ENCODE measurements around the gene CTBP2.
"Not testable (repeated sequence)": the region's sequence is repeated elsewhere in the genome, so short reads cannot be mapped to it uniquely, and the experiment has no call there.

The CTBP2 gene

DNA sequence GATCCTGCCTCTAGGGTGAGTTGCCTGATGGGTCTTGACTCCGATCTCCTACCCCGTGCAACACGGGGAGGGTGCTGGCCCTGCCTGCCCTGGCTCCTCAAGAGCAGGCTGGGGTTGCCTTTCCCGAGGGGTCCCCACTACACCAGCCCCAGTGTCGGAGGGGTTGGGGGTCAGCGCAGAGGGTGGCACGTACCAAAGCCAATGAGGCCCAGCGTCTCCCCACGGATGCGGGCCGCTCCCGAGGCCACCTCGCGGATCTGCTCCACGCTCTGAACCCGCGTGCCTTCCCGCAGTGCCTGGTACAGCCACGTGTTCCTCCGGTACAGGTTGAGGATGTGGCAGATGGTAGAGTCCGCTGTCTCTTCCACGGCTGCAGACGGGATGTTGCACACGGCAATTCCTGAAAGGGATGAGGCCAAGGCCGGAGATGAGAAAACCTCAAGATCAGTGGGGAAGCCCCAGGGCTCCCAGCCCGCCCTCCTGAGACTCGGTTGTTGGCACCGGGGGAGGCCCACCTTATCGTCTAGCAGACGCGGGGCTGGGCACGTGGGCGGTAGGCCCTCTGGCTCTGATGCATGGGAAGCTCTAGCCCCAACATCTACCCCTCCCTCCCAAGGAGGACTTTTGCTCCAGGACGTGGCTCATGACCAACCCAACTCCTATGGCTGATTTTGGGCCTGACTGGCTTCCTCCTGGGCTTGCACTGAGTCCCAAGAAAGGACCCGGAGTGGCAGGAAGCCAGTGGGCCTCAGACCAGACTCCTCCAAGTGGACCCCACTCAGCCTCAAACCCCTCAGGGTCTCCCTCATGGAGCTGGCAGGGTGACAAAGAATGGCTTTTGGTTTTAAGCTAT is 162.4 kb downstream of the CTBP2 start:
- no peak for DNase-seq (ENCODE audit: low read depth in 2 of 2)

DNA sequence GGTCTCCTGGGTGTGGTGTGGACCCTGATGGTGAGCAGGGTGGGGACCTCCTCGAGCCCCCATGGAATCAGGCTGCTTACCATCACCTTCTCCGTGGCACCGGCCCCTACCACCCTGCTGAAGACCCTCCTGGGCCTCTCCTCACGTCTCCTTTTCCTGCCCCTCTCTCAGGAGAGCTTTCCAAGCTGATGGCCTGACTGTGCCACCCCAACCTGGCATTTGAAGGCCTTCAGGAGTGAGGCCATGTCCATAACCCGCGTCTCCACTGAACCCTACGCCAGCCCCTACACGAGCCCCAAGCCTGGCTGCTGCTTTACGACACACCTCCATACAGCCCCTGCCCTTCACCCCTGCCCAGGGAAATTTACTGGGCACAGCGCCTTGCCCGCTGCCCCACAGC is 163.1 kb downstream of the CTBP2 start:
- DNase-seq (ENCODE audit: low read depth in 2 of 2), result no peak

DNA sequence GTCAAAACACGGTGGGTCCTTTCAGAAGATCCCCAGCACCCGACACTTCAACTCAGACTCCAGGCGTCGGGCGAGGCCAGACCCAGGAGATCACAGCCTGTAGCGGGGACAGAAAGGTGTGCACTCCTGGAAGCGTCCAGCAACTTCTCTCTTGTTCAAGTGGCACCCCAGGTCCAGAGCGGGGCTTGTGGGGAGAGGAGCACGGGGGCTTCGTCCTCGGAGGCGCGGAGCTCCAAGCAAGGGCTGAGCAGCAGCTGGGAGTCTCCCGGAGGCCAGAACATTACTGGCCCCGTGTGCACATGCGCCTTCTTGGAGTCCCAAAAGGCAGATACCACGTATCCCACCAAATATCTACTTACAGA is 163.5 kb downstream of the CTBP2 start:
- DNase-seq (ENCODE audit: low read depth in 2 of 2), result no peak

DNA sequence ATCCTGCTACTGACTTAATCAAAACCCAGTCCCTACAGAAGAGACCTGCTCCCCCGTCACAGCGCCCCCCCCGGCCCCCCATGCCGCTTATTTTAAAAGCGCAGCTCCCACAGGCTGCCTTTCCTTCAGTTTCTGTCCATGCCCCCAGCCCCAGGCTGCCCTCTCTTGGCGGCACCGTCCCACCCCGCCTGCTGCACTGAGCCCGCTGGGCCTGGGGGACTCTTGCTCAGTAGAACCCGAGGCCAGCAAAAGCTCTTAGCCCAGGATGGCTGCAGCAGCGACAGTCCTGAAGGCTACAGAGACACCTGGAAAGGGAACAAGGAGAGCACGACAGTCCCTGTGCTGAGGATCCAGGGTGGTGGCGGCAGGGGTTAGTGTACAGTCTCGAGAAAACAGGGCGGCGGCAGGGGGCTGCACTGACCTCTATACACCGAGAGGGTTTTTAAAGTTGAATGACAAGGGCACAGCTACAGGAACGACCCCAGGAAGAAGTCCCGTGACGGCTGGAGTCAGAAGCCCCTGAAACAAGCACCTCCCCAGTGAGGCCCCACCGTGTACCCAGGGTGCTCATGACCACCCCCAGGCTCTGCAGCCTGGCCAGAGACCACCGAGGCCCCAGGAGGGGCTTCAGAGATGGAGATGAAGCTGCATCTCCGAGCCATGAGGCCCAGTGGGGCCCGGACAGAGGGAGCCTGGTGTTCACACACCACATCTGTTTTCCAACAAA is 164.1 kb downstream of the CTBP2 start:
- no peak for DNase-seq (ENCODE audit: low read depth in 2 of 2)

GRCh38 chr10:124995605-124996004 is 164.8 kb downstream of the CTBP2 start:
- no peak for DNase-seq (ENCODE audit: low read depth in 2 of 2)

DNA sequence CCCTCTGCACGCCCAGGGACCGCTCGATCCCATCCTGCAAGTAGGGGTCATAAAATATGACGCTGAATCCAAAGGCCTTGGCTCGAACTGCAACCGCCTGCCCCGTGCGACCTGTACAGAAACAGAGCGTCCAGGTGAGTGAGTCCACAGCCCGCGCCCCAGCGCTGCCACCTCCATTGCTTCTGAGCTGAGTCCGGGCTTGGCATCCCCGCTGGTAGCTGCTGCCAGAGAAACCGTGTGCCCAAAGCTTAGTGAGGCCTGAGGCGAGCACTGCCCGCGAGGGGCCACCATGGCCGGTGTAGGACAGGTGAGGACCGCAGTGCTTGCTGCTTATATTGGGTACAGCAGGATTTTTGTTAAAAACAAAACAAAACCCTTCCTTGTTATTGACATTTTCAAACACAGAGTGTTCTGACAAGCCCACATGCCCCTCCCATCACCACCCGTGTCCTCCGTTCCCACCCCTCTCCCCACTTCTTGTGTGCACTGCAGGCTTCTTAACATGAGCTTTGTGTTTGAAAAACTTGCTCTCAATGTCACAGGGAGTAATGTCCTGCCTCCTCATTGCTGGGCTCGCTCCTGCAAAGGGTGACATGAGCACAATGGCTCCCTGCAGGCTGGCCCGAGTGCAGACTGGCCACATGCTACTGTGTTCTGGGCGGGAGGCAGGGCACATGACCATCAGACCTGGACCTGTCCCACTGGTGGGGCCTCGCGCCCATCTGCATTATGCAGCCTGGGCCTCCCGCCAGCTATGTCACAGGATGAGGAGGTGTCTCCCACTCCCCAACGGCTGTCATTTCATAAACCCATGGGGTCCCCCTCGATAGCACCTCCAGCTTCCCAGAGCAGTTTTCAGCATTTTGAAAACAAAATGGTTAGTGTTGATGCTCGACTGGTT is 165.5 kb downstream of the CTBP2 start:
- no peak for DNase-seq (ENCODE audit: low read depth in 2 of 2)

DNA sequence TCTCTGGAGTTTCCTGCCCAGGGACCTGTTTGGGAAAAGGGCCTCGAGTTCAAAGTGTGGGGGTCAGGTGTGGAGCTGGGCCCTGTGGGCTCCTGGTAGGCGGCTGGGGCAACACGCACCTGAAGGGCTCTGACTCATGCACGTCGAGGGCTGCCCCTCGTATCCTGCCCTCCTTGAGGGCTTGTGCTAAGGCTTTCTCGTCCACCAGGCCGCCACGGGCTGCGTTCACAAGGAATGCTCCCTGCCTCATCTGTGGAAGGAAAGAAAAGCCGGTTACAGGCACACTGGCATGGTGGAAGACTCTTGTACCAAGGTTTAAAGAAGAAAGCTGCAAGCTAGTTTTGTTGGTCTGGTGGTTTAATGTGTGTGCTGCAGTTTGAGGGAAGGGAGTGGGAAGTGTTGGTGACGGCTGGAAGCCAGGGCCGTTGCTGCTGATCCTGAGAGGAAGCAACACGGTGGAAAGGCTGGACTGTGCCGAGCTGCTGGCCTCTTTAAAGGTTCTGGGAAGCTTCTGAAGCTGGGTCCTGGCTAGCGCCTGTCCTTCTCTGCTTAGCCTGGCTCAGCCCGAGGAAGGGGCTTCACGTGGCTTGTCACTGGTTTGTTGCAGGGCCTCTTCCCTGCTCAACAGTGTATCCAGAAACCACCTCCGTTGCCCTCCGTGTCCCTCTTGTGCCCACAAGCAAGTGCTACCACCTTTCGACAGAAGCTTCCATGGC is 166.5 kb downstream of the CTBP2 start:
- no peak for DNase-seq (ENCODE audit: low read depth in 2 of 2)

- no peak for DNase-seq (ENCODE audit: low read depth in 2 of 2)
Observed at GRCh38 chr10:124993345-124993708, 167.0 kb downstream of the CTBP2 start.

DNA sequence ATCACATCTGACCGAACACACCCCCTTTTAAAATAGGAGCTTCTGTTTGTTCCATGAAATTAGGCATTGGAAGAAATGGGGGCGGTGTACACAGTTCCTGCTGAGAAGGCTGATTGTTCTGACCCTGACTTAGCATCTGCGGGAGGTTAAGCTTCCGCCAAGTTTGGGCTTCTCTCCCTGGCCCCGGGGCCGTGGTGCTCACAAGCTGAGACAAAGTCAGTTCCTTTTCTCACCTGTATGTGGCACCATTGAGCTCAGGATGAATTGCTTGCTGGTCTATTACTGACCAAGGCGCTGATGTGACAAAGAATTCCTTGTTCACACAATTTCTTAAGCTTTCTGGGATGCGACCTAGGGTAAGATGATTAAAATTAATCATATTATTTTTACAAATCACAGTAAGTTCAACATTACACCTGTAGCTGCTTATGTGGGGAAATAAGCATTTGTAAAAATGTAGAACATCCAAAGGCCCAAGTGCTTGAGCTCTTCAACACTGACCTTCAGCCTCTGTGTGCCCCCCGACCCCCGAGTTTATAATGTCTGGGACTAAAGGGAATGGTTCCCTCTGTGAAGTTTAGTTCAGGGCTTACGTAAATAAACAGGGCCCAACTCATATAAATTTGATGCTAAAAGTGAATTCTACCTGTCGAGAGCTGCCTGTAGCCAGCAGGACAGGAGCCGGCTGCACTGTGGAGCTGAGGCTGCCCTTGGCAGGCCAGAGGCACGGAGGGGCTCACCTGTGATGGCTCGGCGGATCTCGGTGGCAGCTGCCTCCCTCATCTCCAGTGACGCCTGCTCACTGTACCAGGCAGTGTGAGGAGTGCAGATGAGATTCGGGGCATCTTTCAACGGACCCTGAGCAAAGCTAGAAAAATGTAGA is 167.7 kb downstream of the CTBP2 start:
- peak; percentile 18 to 19 for DNase-seq (ENCODE audit: low read depth in 2 of 2)

DNA sequence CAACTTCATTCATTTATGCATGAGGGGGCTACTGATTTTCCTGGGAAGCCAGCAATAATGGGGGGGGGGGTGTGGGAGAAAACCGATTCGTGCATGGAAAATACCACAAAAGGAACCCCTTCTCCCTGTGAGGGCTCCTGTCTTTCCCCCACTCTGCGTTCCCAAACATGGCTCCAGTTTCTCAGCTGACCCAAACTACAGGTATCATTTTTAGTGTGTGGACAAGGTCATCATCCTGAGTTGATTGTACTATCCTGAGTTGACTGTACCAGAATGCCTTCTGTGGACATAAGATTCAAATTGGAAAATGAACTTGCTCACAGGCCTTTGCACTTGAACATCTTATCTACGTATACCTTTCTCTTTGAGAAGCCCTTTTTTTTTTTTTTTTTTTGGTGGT is 168.5 kb downstream of the CTBP2 start:
- DNase-seq (ENCODE audit: low read depth in 2 of 2), result no peak

GRCh38 chr10:124990671-124991625 is 169.4 kb downstream of the CTBP2 start:
- no peak for DNase-seq (ENCODE audit: low read depth in 2 of 2)

- DNase-seq (ENCODE audit: low read depth in 2 of 2), result no peak
Observed at GRCh38 chr10:124989526-124989925, 170.8 kb downstream of the CTBP2 start.

DNA sequence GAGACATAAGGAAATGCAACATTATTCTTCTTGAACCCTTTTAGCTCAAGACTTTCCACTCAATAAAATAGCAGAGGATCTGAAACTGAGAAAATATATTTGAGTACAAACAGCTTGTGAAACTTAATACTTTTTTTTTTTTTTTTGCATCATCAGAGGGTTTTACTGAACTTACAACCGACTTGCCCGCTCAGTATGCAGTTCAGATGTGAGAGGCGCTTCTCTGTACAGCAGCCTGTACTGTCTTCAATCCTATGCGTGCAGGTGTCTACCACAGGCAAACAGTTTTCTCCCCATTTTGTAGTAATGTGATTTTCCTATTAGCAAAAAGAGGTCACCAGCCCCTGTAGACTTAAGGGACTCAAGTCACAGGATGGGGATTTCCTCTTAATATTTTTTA is 171.6 kb downstream of the CTBP2 start:
- not testable (repeated sequence) for DNase-seq (ENCODE audit: low read depth in 2 of 2)

DNA sequence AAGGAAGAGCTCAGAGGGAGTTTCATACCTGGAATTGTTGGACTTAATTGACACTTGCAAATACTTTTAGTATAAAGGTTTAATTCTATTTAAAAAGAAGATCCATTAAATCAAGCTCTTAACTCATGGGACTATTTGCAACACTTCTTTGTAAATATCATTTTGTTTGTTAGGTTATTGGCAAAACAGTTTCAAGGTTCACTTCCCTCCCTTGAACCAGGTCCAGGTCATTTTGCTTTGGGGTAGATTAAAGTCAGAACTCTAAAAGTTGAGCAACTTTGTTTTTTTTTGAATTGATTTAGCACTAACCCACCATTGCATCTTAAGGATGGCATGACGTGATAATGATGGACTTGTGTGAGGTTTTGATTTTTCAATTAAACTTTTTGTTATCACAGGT is 172.6 kb downstream of the CTBP2 start:
- DNase-seq (ENCODE audit: low read depth in 2 of 2), result no peak

- DNase-seq (ENCODE audit: low read depth in 2 of 2), result no peak
Observed at GRCh38 chr10:124985162-124985561, 175.2 kb downstream of the CTBP2 start.

- no peak for DNase-seq (ENCODE audit: low read depth in 2 of 2)
Observed at GRCh38 chr10:124984376-124984775, 176.0 kb downstream of the CTBP2 start.

DNA sequence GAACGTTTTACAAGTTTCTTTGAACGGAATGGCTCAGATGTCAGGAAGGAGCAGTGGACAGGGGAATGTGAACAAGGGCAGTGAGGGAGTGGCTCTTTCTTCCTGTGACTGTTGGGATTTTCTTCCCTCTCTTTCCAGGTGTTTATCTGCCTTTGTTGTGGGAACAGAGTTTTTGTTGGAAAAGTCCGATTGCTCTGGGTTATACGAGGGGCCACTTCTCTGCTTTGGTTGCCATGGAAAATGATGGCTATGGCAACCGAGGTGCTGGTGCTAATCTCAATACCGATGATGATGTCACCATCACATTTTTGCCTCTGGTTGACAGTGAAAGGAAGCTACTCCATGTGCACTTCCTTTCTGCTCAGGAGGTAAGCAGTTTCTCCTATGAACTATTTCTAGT is 177.0 kb downstream of the CTBP2 start:
- DNase-seq (ENCODE audit: low read depth in 2 of 2), result no peak

- no peak for DNase-seq (ENCODE audit: low read depth in 2 of 2)
Observed at GRCh38 chr10:124978376-124978725, 182.0 kb downstream of the CTBP2 start.

DNA sequence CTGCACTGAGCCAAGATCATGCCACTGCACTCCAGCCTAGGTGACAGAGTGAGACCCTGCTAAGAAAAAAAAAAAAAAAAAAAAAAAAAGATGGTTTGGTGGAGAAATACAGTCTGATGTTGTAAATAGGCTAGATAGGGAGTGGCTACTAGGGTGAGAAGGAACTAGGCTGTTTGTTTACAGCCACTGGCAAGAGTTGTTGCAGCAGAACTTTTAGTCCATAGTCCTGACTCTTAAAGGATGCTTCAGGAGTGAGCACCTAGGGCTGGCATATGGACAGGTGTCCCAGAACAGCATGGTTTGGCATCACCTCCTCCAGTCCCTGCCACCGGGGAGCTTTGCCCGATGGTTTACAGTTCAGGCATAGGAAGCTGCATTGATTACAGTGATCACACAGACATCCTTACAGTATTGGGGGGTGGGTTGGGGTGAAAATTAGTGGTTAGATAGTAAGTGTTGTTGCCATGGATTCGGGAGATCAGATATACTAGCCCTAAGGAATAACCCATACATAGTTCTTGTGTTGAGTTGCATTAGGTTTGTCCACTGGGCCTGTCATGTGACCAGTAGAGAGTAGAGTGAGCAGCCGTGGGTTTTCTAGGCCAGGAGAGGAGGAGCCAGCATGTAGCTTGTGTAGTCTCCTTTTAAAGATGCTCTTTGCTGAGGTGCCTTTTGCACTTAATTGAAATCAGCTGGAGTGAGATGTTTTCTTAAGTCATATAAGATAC is 182.6 kb downstream of the CTBP2 start:
- DNase-seq (ENCODE audit: low read depth in 2 of 2), result no peak

Data from fibroblast of skin of left biceps (primary cell).